ENCODE data around the gene CHIT1. TPM values are rescaled to one million over a fixed set of nuclear protein-coding genes. Genes with fewer than 3 reads are reported as not detected.

Gene CHIT1
- total RNA-seq, 1 experiment from 2014 or later = not detected

DNA sequence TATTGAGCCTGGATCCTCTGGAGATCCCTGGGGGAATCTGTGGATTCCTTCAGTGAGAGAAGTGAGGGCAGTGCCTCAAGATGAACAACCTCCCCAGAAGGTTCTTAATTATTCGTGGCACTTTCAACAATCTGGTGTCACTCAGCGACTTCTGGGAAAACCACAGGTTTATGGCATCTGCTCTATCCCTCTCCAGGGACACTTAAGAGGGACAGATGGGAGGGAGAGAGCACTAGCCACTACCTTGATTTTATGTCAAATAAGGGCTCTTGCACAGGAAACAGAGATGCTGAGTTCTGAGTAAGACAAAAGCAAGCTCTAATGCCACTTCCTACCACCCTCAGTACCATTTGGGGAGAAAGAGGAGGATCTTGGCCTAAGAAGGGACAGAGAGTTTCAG, 21.7 kb downstream of the CHIT1 start:
- in situ Hi-C loops (cut with HindIII; ENCODE audit: low pct_unique_long_range_greater_than_20kb, low sequenced_read_pairs) (no loop called here), intact Hi-C loops (cut with micrococcal nuclease; ENCODE audit: unreplicated experiment) (no loop called here)
- POLR2A ChIA-PET = no interaction called here
- Histone ChIP-seq H3K27ac (ENCODE audit: low read length) (no peak overlapping the region), H3K27me3 (ENCODE audit: control insufficient read depth, insufficient read depth, low read length) (peaks cover 6% of the 10 kb centered on the region; the same call in 1 of the 2 replicates), H3K9me3 (ENCODE audit: control insufficient read depth, insufficient read depth, low read depth, low read length) (no peaks in the 10 kb centered on the region), H3K36me3 (ENCODE audit: control insufficient read depth, insufficient read depth, low read length) (no peaks in the 10 kb centered on the region), H3K4me1 (ENCODE audit: control insufficient read depth, insufficient read depth, low read length) (no peaks in the 10 kb centered on the region), H3K4me3 (ENCODE audit: low read depth in 2 of 2, low read length in 2 of 2) (no peak overlapping the region)
- no peak for DNase-seq (ENCODE audit: low read depth, low spot score)
- BruUV-seq (replicated peaks) = no TSS peak
- CTCF ChIA-PET = no interaction called here
- TF ChIP-seq, protein P1, sequence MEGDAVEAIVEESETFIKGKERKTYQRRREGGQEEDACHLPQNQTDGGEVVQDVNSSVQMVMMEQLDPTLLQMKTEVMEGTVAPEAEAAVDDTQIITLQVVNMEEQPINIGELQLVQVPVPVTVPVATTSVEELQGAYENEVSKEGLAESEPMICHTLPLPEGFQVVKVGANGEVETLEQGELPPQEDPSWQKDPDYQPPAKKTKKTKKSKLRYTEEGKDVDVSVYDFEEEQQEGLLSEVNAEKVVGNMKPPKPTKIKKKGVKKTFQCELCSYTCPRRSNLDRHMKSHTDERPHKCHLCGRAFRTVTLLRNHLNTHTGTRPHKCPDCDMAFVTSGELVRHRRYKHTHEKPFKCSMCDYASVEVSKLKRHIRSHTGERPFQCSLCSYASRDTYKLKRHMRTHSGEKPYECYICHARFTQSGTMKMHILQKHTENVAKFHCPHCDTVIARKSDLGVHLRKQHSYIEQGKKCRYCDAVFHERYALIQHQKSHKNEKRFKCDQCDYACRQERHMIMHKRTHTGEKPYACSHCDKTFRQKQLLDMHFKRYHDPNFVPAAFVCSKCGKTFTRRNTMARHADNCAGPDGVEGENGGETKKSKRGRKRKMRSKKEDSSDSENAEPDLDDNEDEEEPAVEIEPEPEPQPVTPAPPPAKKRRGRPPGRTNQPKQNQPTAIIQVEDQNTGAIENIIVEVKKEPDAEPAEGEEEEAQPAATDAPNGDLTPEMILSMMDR (IDR thresholded peaks at IDR 0.05) = no peak
- TF ChIP-seq, protein P2, sequence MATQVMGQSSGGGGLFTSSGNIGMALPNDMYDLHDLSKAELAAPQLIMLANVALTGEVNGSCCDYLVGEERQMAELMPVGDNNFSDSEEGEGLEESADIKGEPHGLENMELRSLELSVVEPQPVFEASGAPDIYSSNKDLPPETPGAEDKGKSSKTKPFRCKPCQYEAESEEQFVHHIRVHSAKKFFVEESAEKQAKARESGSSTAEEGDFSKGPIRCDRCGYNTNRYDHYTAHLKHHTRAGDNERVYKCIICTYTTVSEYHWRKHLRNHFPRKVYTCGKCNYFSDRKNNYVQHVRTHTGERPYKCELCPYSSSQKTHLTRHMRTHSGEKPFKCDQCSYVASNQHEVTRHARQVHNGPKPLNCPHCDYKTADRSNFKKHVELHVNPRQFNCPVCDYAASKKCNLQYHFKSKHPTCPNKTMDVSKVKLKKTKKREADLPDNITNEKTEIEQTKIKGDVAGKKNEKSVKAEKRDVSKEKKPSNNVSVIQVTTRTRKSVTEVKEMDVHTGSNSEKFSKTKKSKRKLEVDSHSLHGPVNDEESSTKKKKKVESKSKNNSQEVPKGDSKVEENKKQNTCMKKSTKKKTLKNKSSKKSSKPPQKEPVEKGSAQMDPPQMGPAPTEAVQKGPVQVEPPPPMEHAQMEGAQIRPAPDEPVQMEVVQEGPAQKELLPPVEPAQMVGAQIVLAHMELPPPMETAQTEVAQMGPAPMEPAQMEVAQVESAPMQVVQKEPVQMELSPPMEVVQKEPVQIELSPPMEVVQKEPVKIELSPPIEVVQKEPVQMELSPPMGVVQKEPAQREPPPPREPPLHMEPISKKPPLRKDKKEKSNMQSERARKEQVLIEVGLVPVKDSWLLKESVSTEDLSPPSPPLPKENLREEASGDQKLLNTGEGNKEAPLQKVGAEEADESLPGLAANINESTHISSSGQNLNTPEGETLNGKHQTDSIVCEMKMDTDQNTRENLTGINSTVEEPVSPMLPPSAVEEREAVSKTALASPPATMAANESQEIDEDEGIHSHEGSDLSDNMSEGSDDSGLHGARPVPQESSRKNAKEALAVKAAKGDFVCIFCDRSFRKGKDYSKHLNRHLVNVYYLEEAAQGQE (IDR thresholded peaks at IDR 0.05; ENCODE audit: insufficient read depth in 1 of 2, low read depth in 2 of 2, low read length in 1 of 2) = no peak
- TF ChIP-seq POLR2AphosphoS5 (IDR thresholded peaks at IDR 0.05; ENCODE audit: low read depth, low read length) (no peak), SIN3A (IDR thresholded peaks at IDR 0.05; ENCODE audit: borderline replicate concordance, insufficient read depth, low read depth, low read length) (no peak), TCF7L2 (IDR thresholded peaks at IDR 0.05; ENCODE audit: low read depth, low read length) (no peak)
- no peak for ATAC-seq

DNA sequence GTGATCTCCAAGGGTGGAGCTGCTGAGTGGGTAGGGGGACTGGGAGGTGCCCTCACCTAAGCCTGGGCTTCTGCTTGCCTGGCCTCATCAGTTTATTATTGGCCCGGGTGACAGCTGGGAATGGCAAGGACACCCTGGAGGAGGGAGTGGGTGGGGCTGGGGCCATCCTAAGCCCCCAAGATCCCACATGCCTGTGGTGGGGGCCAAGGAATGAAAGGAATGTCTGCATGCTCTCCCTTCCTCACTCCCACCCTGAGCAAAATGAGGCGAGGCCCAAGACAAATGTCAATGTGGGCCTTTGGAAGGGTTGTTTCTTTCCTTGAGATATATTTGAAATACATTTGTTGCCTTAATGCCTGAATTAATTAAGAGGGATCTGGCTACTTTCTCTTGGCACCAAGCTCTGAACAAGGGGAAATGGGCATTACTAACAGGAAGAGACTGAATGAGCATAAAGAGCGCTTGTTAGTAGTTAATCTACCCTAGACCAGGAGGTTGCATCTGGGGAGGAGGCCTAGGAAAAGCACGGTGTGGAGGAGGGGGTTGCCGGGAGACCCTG, 23.3 kb downstream of the CHIT1 start:
- in situ Hi-C loops (cut with HindIII; ENCODE audit: low pct_unique_long_range_greater_than_20kb, low sequenced_read_pairs) (no loop called here), intact Hi-C loops (cut with micrococcal nuclease; ENCODE audit: unreplicated experiment) (no loop called here)
- H3K4me3 ChIP-seq (ENCODE audit: low read depth in 2 of 2, low read length in 2 of 2) = no peak overlapping the region
- no TSS peak for BruUV-seq (replicated peaks)
- DNase-seq (ENCODE audit: low read depth, low spot score) (no peak), ATAC-seq (no peak)
- H3K4me1 ChIP-seq (ENCODE audit: control insufficient read depth, insufficient read depth, low read length) = no peaks in the 10 kb centered on the region
- H3K27ac ChIP-seq (ENCODE audit: low read length) = no peak overlapping the region
- POLR2A ChIA-PET = interaction anchor here (0.6 kb wide), 1 partner anchor 712 kb away, joined by 3 read pairs; no protein-coding TSS in a partner anchor
- H3K36me3 ChIP-seq (ENCODE audit: control insufficient read depth, insufficient read depth, low read length) = no peaks in the 10 kb centered on the region
- H3K9me3 ChIP-seq (ENCODE audit: control insufficient read depth, insufficient read depth, low read depth, low read length) = no peaks in the 10 kb centered on the region
- TF ChIP-seq POLR2AphosphoS5 (IDR thresholded peaks at IDR 0.05; ENCODE audit: low read depth, low read length) (no peak), TCF7L2 (IDR thresholded peaks at IDR 0.05; ENCODE audit: low read depth, low read length) (no peak), SIN3A (IDR thresholded peaks at IDR 0.05; ENCODE audit: borderline replicate concordance, insufficient read depth, low read depth, low read length) (no peak)
- TF ChIP-seq, protein P1 (IDR thresholded peaks at IDR 0.05) = no peak
- TF ChIP-seq, protein P2 (IDR thresholded peaks at IDR 0.05; ENCODE audit: insufficient read depth in 1 of 2, low read depth in 2 of 2, low read length in 1 of 2) = no peak
- CTCF ChIA-PET = no interaction called here
- peaks cover 6% of the 10 kb centered on the region; the same call in 1 of the 2 replicates for H3K27me3 ChIP-seq (ENCODE audit: control insufficient read depth, insufficient read depth, low read length)

Data from Panc1 (cell line).